HG03064 (cell line): Measurements from ENCODE around the gene ZNF346.
"Not testable (repeated sequence)": the region's sequence is repeated elsewhere in the genome, so short reads cannot be mapped to it uniquely, and the experiment has no call there.

Experiments used
- ATAC-seq: cut with Tn5 transposase; IDR thresholded peaks from one replicate; pipeline ENCODE4 v1.9.1; 2021; ENCODE audit warnings: low read depth; ENCODE audit not compliant: unreplicated experiment

The ZNF346 gene

GRCh38 chr5:177008716-177009115 is 13.8 kb upstream of the ZNF346 start:
- no peak for ATAC-seq

- no peak for ATAC-seq
These were observed 12.3 kb upstream of the ZNF346 start for GRCh38 chr5:177010153-177010552.

GRCh38 chr5:177015156-177015555 is 7.3 kb upstream of the ZNF346 start:
- ATAC-seq: no peak

DNA sequence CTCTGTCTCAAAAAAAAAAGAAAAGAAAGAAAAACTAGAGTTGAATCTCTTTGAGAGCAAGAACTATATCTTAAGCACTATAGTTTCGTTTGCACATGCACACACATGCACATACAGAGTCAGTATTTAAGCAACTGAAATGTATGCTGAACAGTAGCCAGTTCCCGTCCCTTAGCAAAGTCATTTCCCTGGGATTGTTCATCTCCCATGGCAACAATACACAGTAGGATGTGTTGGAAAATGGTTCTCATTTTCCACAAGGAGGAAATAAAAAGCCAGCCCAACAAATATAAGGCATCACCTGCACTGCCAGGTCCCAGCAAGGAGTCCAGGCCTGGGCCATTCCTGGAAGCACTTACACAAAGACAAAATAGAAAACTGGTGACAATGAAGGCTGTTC is 4.2 kb upstream of the ZNF346 start:
- ATAC-seq: no peak

- ATAC-seq: no peak
These were observed 2.5 kb upstream of the ZNF346 start for GRCh38 chr5:177020033-177020432.

DNA sequence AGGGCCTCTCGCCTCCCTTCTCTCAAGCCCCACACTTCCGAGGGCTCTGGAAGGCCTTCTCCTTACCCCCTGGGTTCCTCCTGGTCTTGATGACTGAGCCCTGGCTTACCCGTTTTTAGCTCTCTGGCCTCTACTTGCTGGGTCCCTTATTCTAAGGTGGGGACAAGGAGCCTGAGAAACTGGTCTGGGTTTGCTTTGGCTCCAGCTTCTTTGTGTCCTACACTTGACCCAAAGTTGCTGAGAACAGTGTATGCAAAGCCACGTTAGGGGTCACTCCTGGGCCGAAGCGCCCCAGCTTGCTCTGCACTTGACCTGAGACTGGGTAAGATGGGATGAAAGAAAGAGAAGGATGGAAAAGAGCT is 788 bp downstream of the ZNF346 start:
- peak; percentile 9 for ATAC-seq

GRCh38 chr5:177024559-177024958 is 2.1 kb downstream of the ZNF346 start:
- no peak for ATAC-seq

- no peak for ATAC-seq
These were observed 2.7 kb downstream of the ZNF346 start for GRCh38 chr5:177025101-177025601.

DNA sequence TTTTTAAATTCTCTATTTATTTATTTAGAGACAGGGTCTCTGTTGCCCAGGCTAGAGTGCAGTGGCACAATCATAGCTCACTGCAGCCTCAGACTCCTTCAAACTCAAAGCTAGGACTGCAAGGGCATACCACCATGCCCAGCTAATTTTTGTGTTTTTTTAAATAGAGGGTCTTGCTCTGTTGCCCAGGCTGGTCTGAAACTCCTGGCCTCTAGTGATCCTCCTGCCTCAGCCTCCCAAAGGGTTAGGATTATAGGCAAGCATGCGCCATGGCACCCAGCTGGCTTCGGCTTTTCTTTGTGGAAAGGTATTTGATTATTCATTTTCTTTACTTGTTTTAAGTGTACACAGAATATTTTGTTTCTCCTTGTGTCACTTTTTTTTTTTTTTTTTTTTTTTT is 5.2 kb downstream of the ZNF346 start:
- ATAC-seq: no peak

DNA sequence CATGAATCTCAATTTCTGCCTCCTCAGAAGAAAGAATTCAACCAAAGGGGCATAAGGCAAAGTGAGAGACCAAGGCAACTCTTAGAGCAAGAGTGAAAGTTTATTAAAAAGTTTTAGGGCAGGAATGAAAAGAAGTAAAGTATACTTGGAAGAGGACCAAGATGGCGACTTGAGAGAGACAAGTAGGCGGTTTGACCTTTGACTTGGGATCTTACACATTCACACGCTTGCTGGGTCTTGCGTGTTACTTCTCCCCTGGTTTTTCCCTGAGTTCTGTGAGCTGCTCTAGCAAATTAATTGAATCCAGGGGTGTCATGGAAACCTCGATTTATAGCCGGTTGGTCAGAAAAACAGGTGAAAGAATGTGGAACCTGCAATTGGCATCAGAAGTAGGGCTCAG is 7.0 kb downstream of the ZNF346 start:
- no peak for ATAC-seq

DNA sequence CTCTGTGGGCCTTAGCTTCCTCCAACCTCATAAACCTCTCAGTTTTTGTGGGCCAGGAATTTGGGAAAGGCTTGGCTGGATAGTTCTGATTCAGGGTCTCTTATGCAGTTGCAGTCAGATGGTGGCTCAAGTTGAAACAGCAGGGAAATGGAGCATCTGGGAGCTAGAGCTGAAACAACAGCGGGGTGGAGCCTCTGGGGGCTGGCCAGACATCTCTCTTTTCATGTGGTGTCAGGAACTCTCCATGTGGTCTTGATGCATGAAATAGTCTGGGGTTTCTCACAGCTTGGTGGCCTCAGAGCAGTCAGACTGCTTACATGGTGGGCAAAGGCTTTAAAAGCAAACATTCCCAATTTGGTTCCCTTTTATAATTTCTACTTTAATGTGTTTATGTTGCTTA is 13.5 kb downstream of the ZNF346 start:
- ATAC-seq: no peak

- no peak for ATAC-seq
These were observed 13.9 kb downstream of the ZNF346 start for GRCh38 chr5:177036443-177036842.

- no peak for ATAC-seq
These were observed 14.4 kb downstream of the ZNF346 start for GRCh38 chr5:177036921-177037320.

- ATAC-seq: no peak
These were observed 18.4 kb downstream of the ZNF346 start for GRCh38 chr5:177040814-177041420.

GRCh38 chr5:177041936-177042335 is 19.4 kb downstream of the ZNF346 start:
- no peak for ATAC-seq

DNA sequence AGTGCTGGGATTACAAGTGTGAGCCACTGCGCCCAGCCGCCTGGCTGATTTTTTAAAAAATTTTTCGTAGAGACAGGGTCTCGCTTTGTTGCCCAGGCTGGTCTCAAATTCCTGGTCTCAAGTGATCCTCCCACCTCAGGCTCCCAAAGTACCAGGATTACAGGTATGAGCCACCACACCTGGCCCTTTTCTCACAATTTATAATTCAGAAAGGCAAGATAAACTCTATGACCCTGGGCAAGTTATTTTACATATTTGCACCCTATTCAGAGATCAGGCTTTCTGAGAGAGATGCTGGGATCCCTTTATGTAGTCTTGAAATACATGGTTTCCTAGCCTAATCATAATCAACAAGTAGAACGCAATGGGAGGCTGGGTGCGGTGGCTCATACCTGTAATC is 20.6 kb downstream of the ZNF346 start:
- ATAC-seq: no peak

DNA sequence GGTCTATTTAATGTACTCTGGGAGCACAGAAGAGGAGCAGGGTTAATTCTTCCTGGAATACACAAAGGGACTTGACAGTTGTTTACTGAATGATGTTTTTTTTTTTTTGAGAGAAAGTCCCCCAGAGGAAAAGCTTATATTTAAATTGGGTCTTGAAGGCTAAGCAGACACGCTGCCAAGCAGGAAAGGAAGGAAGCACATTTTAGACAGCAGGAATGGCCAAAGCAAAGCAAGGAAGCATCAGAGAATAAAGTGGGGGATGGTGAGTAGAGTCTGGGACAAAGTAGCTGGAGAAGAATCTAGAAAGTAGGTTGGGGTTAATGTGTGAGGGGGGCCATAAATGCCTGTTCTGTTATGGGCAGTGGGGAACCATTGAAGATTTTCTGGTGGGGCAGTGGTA is 21.5 kb downstream of the ZNF346 start:
- ATAC-seq: no peak

DNA sequence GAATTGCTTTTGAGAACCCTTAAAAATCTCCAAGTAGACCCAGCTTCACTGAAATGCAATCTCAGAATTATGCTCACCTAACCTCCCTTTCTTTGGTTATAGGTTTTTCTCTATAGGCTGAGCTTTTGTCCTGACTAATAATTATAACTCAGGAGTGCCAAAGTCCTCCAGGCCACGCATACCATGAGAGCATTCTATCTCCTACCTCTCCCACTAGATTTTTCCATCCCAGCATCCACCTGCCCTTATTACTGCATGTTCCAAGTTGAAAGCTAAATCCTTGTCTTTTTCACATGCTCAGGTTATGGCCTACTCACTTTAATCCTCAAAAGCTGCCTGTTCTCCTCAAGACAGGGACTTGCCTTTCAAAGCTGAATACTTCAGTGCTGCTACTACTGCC is 22.1 kb downstream of the ZNF346 start:
- no peak for ATAC-seq

DNA sequence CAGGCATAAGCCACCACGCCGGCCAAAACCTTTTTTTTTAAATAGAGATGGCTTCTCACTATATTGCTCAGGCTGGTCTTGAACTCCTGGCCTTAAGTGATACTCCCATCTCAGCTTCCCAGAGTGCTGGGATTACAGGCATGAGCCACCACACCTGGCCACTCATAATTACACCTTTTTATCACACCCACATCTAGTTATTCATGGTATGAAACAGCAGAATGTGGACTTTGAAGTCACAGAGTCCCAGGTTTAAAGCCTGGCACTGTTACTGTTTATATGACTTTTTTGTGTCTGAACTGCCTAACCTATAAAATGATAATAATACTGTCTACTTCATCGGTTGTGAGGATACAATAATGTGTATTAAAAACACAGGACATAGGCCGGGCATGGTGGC is 23.1 kb downstream of the ZNF346 start:
- no peak for ATAC-seq

DNA sequence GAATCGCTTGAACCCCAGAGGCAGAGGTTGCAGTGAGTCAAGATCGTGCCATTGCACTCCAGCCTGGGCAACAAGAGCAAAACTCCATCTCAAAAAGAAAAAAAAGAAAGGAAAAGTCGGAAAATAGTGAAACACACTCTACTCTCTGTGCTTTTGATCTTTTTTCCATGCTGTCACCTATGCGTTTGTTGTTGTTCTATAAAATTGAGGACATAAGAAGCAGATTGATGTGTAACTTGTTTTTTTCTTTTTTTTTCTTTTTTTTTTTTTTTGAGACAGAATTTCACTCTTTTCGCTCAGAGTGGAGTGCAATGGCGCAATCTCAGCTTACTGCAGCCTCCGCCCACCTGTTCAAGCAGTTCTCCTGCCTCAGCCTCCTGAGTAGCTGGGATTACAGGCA is 26.0 kb downstream of the ZNF346 start:
- not testable (repeated sequence) for ATAC-seq

- ATAC-seq: no peak
These were observed 26.8 kb downstream of the ZNF346 start for GRCh38 chr5:177049285-177049684.

- ATAC-seq: no peak
These were observed 42.2 kb downstream of the ZNF346 start for GRCh38 chr5:177064500-177065277.
